Gastrocnemius medialis (tissue), 4 donors: Measurements from ENCODE around the gene CEBPZ.

ENCODE experiments used
- CTCF ChIP-seq, 5 experiments: fragments of 450-650 bp in 3 of 5; fragments of 200-600 bp in 2 of 5; sonication (generic) in 2 of 5; IDR thresholded peaks in 4 of 5; conservative IDR thresholded peaks in 1 of 5; 1 replicate in 4 of 5; 2 replicates in 1 of 5; pipeline ENCODE4 v1.5.1; 2016 to 2019; ENCODE audit warnings: antibody characterized with exemption in 5 of 5, mild to moderate bottlenecking in 3 of 5, moderate library complexity in 3 of 5
- POLR2A ChIP-seq, 2 donors: fragments of 450-650 bp; IDR thresholded peaks; one replicate each; pipeline ENCODE4 v1.6.1; 2017; ENCODE audit warnings: antibody characterized with exemption in 2 of 2, mild to moderate bottlenecking in 2 of 2, moderate library complexity in 2 of 2

- TF ChIP-seq CTCF (IDR thresholded peaks at IDR 0.05 in 4 of 5, conservative IDR thresholded peaks at IDR 0.05 in 1 of 5) (no peak), POLR2A (IDR thresholded peaks at IDR 0.05) (no peak)
Observed at GRCh38 chr2:37274359-37274965, 43.1 kb upstream of the CEBPZ start.
